MCF 10A (cell line): ENCODE data around the gene NCKAP5L. TPM values are rescaled to one million over a fixed set of nuclear protein-coding genes. Genes with fewer than 3 reads are reported as not detected.

Experiments
- BruUV-seq: library from RNA; stranded (reverse); fragments of 400-500 nt; replicated peaks from 2 replicates; lab custom pipeline; 2021; lab: Mats Ljungman, UMichigan
- CTCF ChIA-PET: fragments of 300-600 bp; sonication (Branson Sonifier 250); formaldehyde crosslinking; extraction: SDS; loops from one replicate; lab custom pipeline; 2021; ENCODE audit warnings: antibody characterized with exemption, inconsistent platforms; lab: Yijun Ruan, JAX
- POLR2A ChIA-PET: fragments of 300-600, 350-650 bp; sonication (Branson Sonifier 250); formaldehyde crosslinking; extraction: SDS; loops from one replicate; lab custom pipeline; 2020; ENCODE audit warnings: antibody characterized with exemption, inconsistent platforms; lab: Yijun Ruan, JAX
- DNase-seq: peaks from one replicate; pipeline ENCODE4 v3.0.0-alpha.2; 2018; ENCODE audit not compliant: unreplicated experiment
- H3K27ac Mint-ChIP-seq: one replicate; pipeline ENCODE4 v1.8.0; 2022; ENCODE audit warnings: mild to moderate bottlenecking, low read depth, mixed read lengths; ENCODE audit not compliant: unreplicated experiment
- H3K27me3 Mint-ChIP-seq: one replicate; pipeline ENCODE4 v1.8.0; 2022; ENCODE audit warnings: mixed read lengths; ENCODE audit not compliant: insufficient read depth, unreplicated experiment
- H3K36me3 Mint-ChIP-seq: one replicate; pipeline ENCODE4 v1.8.0; 2022; ENCODE audit warnings: mild to moderate bottlenecking, moderate library complexity, mixed read lengths; ENCODE audit not compliant: insufficient read depth, unreplicated experiment
- H3K4me1 Mint-ChIP-seq: one replicate; pipeline ENCODE4 v1.8.0; 2022; ENCODE audit warnings: mixed read lengths; ENCODE audit not compliant: insufficient read depth, unreplicated experiment
- H3K4me3 Mint-ChIP-seq: one replicate; pipeline ENCODE4 v1.8.0; 2022; ENCODE audit warnings: mild to moderate bottlenecking, moderate library complexity, mixed read lengths; ENCODE audit not compliant: unreplicated experiment
- H3K9me3 Mint-ChIP-seq: one replicate; pipeline ENCODE4 v1.8.0; 2022; ENCODE audit warnings: mixed read lengths; ENCODE audit not compliant: unreplicated experiment
- CTCF ChIP-seq: fragments of 200-600 bp; IDR thresholded peaks from one replicate; pipeline ENCODE4 v1.8.0; 2022; ENCODE audit warnings: antibody characterized with exemption, mild to moderate bottlenecking; ENCODE audit not compliant: unreplicated experiment
- intact Hi-C: fragments of 100-400 bp; cut with micrococcal nuclease; formaldehyde crosslinking; loops from 2 replicates; pipeline ENCODE4 v1.14.1; 2022
- total RNA-seq: library from RNA; stranded (reverse); gene quantifications from 2 replicates; pipeline ENCODE4 v1.2.3, GENCODE V29; 2022

The NCKAP5L gene
- total RNA-seq, 1 experiment from 2014 or later, result 19.9 TPM

GRCh38 chr12:49750996-49751393 is 77.2 kb downstream of the NCKAP5L start:
- Mint-ChIP-seq H3K9me3 (no peaks in the 10 kb centered on the region), H3K4me1 (peaks cover 19% of the 10 kb centered on the region), H3K36me3 (peaks cover 67% of the 10 kb centered on the region), H3K27ac (peak overlapping the region; percentile 81), H3K27me3 (no peaks in the 10 kb centered on the region), H3K4me3 (peak overlapping the region; percentile 42)
- ChIA-PET POLR2A (interaction anchor here (1.3 kb wide), 1 partner anchor 11 kb away, joined by 3 read pairs; no protein-coding TSS in a partner anchor), CTCF (interaction anchor here (1.2 to 3.6 kb wide), 2 partner anchors 11 to 88 kb away, joined by 3 to 15 read pairs; no protein-coding TSS in a partner anchor)
- DNase-seq, result no peak
- BruUV-seq, result no TSS peak
- intact Hi-C loops, result loop anchor here (5.0 kb wide), 1 partner anchor 109 kb away; no protein-coding TSS in a partner anchor
- no peak for TF ChIP-seq CTCF

GRCh38 chr12:49750027-49750995 is 77.9 kb downstream of the NCKAP5L start:
- BruUV-seq, result TSS peak; percentile 85
- Mint-ChIP-seq H3K27me3 (no peaks in the 10 kb centered on the region), H3K4me3 (peak overlapping the region; percentile 42), H3K27ac (peak overlapping the region; percentile 81), H3K36me3 (peaks cover 60% of the 10 kb centered on the region), H3K4me1 (peaks cover 19% of the 10 kb centered on the region), H3K9me3 (no peaks in the 10 kb centered on the region)
- TF ChIP-seq CTCF, result no peak
- DNase-seq, result peak; percentile 92
- ChIA-PET CTCF (interaction anchor here (0.6 to 3.6 kb wide), 6 partner anchors 11 to 391 kb away, joined by 3 to 15 read pairs (median 3); no protein-coding TSS in a partner anchor), POLR2A (interaction anchor here (0.6 to 1.9 kb wide), 9 partner anchors 9 to 484 kb away, joined by 3 to 5 read pairs (median 3); partner anchors contain the start of gene TMBIM6)
- intact Hi-C loops, result loop anchor here (5.0 kb wide), 1 partner anchor 108 kb away; no protein-coding TSS in a partner anchor

- ChIA-PET POLR2A (interaction anchor here (0.5 to 1.9 kb wide), 3 partner anchors 18 to 515 kb away, joined by 3 to 5 read pairs (median 3); no protein-coding TSS in a partner anchor), CTCF (interaction anchor here (0.5 to 3.6 kb wide), 7 partner anchors 10 to 186 kb away, joined by 3 to 15 read pairs (median 4); no protein-coding TSS in a partner anchor)
- no TSS peak for BruUV-seq
- peaks cover 52% of the 10 kb centered on the region for H3K36me3 Mint-ChIP-seq
- H3K27me3 Mint-ChIP-seq, result no peaks in the 10 kb centered on the region
- H3K4me1 Mint-ChIP-seq, result peaks cover 25% of the 10 kb centered on the region
- H3K9me3 Mint-ChIP-seq, result no peaks in the 10 kb centered on the region
- DNase-seq, result no peak
- intact Hi-C loops, result no loop called here
- H3K27ac Mint-ChIP-seq, result no peak overlapping the region
- TF ChIP-seq CTCF, result no peak
- no peak overlapping the region for H3K4me3 Mint-ChIP-seq
These were observed 79.4 kb downstream of the NCKAP5L start for GRCh38 chr12:49748800-49749199.
